ENCODE results near the gene POU6F2.

DNA sequence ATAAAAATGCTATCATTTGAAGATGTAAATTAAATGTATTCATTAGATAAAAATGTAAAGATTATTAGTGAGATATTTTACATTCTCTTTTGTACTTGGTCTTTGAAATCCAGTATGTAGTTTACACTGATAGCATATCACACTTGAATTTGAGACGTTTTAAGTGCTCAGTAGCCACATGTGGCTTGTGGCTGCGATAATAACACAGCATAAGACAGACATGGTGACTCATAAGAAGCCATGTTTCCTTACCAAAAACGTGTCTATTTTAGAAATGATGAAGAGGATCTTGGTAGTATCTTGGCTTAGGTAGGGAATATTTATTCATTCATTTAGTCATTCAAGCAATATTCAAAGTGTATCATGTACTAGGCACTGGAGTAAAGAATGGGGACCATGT, 149.3 kb downstream of the POU6F2 start:
- TF ChIP-seq CTCF (IDR thresholded peaks at IDR 0.05) (no peak), POLR2A (IDR thresholded peaks at IDR 0.05; ENCODE audit: low read depth) (no peak), POLR2AphosphoS5 (IDR thresholded peaks at IDR 0.05) (no peak), EP300 (IDR thresholded peaks at IDR 0.05) (no peak)
